ENCODE results near the gene CD79B. TPM values are rescaled to one million over a fixed set of nuclear protein-coding genes. Genes with fewer than 3 reads are reported as not detected.

CD79B gene
- total and polyA plus RNA-seq, 2 of the 13 experiments (the other 11 are each of a cell fraction or from before 2014, with no cell fraction given): not detected

GRCh38 chr17:63946440-63947363, 14.6 kb upstream of the CD79B start (continued):
- TF ChIP-seq HNF1A (IDR thresholded peaks at IDR 0.05; ENCODE audit: low read depth) (no peak), HNF1A (CRISPR knock-in tag; IDR thresholded peaks at IDR 0.05; ENCODE audit: borderline replicate concordance) (0 out of 2 replicates have a peak, but pooled peaks have one; percentile 37), GTF3A (CRISPR knock-in tag; conservative IDR thresholded peaks at IDR 0.05) (peak; percentile 81; the same call in 1 of the 2 replicates), SMAD3 (CRISPR knock-in tag; IDR thresholded peaks at IDR 0.05) (no peak), HOXA3 (CRISPR knock-in tag; IDR thresholded peaks at IDR 0.05) (no peak), SP2 (CRISPR knock-in tag; IDR thresholded peaks at IDR 0.05) (0 out of 2 replicates have a peak, but pooled peaks have one; percentile 25), ZFP36L2 (CRISPR knock-in tag; IDR thresholded peaks at IDR 0.05) (no peak), FOSL2 (CRISPR knock-in tag; IDR thresholded peaks at IDR 0.05) (no peak), ZHX2 (IDR thresholded peaks at IDR 0.05; ENCODE audit: low read depth) (no peak), ZHX2 (CRISPR knock-in tag; IDR thresholded peaks at IDR 0.05; ENCODE audit: borderline replicate concordance) (no peak), ZNF383 (CRISPR knock-in tag; IDR thresholded peaks at IDR 0.05; ENCODE audit: borderline replicate concordance) (0 out of 2 replicates have a peak, but pooled peaks have one; percentile 53), HIC2 (CRISPR knock-in tag; IDR thresholded peaks at IDR 0.05; ENCODE audit: low read depth) (no peak; the same call in 1 of the 2 replicates), KAT7 (CRISPR knock-in tag; IDR thresholded peaks at IDR 0.05; ENCODE audit: borderline replicate concordance) (no peak), ZNF335 (CRISPR knock-in tag; IDR thresholded peaks at IDR 0.05) (no peak), CBX2 (IDR thresholded peaks at IDR 0.05; ENCODE audit: low read depth, low read length) (no peak), CBX2 (CRISPR knock-in tag; IDR thresholded peaks at IDR 0.05; ENCODE audit: low read depth) (no peak)
- TF ChIP-seq, protein P1, sequence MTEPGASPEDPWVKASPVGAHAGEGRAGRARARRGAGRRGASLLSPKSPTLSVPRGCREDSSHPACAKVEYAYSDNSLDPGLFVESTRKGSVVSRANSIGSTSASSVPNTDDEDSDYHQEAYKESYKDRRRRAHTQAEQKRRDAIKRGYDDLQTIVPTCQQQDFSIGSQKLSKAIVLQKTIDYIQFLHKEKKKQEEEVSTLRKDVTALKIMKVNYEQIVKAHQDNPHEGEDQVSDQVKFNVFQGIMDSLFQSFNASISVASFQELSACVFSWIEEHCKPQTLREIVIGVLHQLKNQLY (CRISPR knock-in tag; IDR thresholded peaks at IDR 0.05): no peak
